Measurements from ENCODE around the gene SIGLEC6.

SIGLEC6 gene

DNA sequence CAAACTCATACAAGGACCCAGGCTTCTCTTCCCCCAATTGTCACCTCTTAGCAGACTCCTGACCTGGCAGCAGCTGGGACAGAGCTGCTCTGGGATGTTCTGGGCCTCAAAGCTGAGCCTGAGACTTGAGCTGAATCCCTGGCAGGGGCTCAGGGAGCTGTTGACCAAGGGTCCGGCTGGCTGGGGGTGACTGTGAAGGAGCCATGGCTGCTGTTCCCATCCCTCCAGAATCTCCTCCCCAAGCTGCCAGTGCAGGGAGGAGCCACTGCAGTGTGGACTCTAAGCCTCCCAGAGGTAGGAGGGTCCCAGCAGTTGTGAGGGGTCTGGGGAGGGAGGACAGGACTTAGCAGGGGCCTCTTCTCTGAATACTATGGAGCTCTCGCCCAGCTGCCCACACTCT lies 2.2 kb downstream of the SIGLEC6 start:
- TF ChIP-seq REST (IDR thresholded peaks at IDR 0.05; ENCODE audit: insufficient read depth in 1 of 2, low read depth in 2 of 2, low read length in 2 of 2) (no peak), POLR2AphosphoS5 (IDR thresholded peaks at IDR 0.05; ENCODE audit: low read depth, low read length) (no peak), TAF1 (IDR thresholded peaks at IDR 0.05; ENCODE audit: borderline replicate concordance, insufficient read depth, low read length) (no peak), FOXP2 (optimal IDR thresholded peaks at IDR 0.05; ENCODE audit: borderline replicate concordance, extremely low read depth, extremely low read length, insufficient read depth) (no peak), SIN3A (IDR thresholded peaks at IDR 0.05; ENCODE audit: borderline replicate concordance, insufficient read depth, low read length) (no peak)

- TF ChIP-seq POLR2AphosphoS5 (IDR thresholded peaks at IDR 0.05; ENCODE audit: low read depth, low read length) (no peak), TAF1 (IDR thresholded peaks at IDR 0.05; ENCODE audit: borderline replicate concordance, insufficient read depth, low read length) (no peak), FOXP2 (optimal IDR thresholded peaks at IDR 0.05; ENCODE audit: borderline replicate concordance, extremely low read depth, extremely low read length, insufficient read depth) (no peak), REST (IDR thresholded peaks at IDR 0.05; ENCODE audit: insufficient read depth in 1 of 2, low read depth in 2 of 2, low read length in 2 of 2) (no peak), SIN3A (IDR thresholded peaks at IDR 0.05; ENCODE audit: borderline replicate concordance, insufficient read depth, low read length) (no peak)
Measured at GRCh38 chr19:51525651-51526050, 5.8 kb downstream of the SIGLEC6 start.

DNA sequence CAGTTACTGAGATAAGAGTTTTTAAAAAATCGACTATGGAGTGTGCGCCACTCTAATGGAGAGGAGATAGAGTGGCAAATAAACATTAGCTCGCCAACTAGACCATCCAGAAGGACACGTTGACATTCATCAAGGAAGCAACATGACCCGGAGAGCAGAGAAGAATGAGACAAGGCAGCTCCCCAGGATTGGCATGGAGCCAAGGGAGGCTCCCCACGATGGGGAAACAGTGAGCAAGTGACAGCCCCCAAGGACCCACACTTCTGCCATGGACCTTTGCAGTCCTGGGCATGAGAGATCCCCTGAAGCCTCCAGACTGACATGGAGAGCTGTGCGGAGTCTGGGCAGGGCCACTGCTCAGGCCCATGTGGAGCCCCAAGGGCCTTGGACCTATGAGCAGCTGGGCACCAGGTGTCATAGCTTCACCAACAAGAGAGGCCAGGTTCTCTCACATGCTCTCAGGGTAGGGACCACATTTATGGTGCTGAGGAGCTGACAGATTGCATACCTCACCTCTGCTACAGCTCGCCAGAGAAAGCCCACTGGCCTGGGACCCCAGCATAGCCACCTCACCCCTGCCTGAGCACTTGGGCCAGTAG lies 6.7 kb downstream of the SIGLEC6 start:
- TF ChIP-seq REST (IDR thresholded peaks at IDR 0.05; ENCODE audit: insufficient read depth in 1 of 2, low read depth in 2 of 2, low read length in 2 of 2) (no peak), POLR2AphosphoS5 (IDR thresholded peaks at IDR 0.05; ENCODE audit: low read depth, low read length) (no peak), TAF1 (IDR thresholded peaks at IDR 0.05; ENCODE audit: borderline replicate concordance, insufficient read depth, low read length) (no peak), FOXP2 (optimal IDR thresholded peaks at IDR 0.05; ENCODE audit: borderline replicate concordance, extremely low read depth, extremely low read length, insufficient read depth) (no peak), SIN3A (IDR thresholded peaks at IDR 0.05; ENCODE audit: borderline replicate concordance, insufficient read depth, low read length) (no peak)

DNA sequence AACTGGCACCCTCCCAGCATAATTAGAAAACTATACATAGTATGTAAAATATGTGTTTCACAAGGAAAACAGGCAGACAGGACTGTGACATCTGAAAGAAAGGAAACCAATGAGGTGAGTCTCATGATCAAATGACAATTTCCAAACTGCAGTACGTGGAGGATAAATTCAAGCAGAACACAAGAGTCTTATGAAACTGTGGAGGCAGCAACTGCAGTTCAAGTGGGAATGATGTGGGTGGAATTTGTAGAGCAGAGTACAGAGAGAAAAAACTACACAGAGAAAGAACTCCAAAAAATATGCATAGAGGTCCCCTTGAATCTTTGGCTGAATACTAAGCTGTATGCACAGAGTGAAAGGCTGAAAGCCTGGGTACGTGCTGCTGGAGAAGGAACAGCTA lies 9.7 kb downstream of the SIGLEC6 start:
- TF ChIP-seq FOXP2 (optimal IDR thresholded peaks at IDR 0.05; ENCODE audit: borderline replicate concordance, extremely low read depth, extremely low read length, insufficient read depth) (no peak), REST (IDR thresholded peaks at IDR 0.05; ENCODE audit: insufficient read depth in 1 of 2, low read depth in 2 of 2, low read length in 2 of 2) (no peak), POLR2AphosphoS5 (IDR thresholded peaks at IDR 0.05; ENCODE audit: low read depth, low read length) (no peak), TAF1 (IDR thresholded peaks at IDR 0.05; ENCODE audit: borderline replicate concordance, insufficient read depth, low read length) (no peak), SIN3A (IDR thresholded peaks at IDR 0.05; ENCODE audit: borderline replicate concordance, insufficient read depth, low read length) (no peak)
